Stimulated activated CD4-positive, alpha-beta T cell treated with anti-CD3 and anti-CD28 coated beads, Interleukin-12 subunit alpha, Interleukin-12 subunit beta, amount 100 ng/mL, for 24 hours (primary cell): ENCODE results near the gene ATP7A.
"Not testable (repeated sequence)": the region's sequence is repeated elsewhere in the genome, so short reads cannot be mapped to it uniquely, and the experiment has no call there.

Experiments
- DNase-seq, 2 experiments: peaks; one replicate each; pipeline ENCODE4 v3.0.0-alpha.2; 2020; ENCODE audit warnings: low read depth in 2 of 2

ATP7A gene

GRCh38 chrX:77945031-77945430 is 34.5 kb downstream of the ATP7A start:
- not testable (repeated sequence) for DNase-seq

DNA sequence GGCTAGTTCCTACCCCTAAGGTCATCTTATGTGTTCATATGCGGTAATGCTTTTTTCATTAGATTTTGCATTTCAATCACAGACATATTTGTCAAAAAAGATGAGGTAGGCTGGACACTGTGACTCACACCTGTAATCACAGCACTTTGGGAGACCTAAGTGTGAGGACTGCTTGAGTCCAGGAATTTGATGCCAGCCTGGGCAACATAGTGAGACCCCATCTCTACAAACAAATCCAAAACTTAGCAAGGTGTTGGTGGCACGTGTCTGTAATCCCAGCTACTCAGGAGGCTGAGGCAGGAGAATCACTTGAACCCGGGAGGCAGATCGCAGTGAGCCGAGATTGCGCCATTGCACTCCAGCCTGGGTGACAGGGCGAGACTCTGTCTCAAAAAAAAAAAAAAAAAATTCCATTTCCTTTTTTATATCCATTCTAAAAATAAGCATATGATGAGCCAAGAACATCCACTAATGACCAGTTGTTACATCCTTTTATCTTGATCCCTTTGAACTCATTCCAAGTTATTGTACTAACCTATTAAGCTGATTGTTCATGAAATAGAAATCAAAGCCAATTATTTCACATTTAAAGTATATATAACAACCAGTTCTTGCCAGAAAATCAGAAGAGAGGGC is 35.5 kb downstream of the ATP7A start:
- DNase-seq, result no peak

GRCh38 chrX:77946571-77946970 is 36.1 kb downstream of the ATP7A start:
- DNase-seq, result no peak

GRCh38 chrX:77949840-77950239 is 39.3 kb downstream of the ATP7A start:
- DNase-seq, result no peak

GRCh38 chrX:77952173-77952572 is 41.7 kb downstream of the ATP7A start:
- no peak for DNase-seq

- DNase-seq, result no peak
These were observed 42.8 kb downstream of the ATP7A start for GRCh38 chrX:77953302-77953701.

GRCh38 chrX:77953708-77954107 is 43.2 kb downstream of the ATP7A start:
- no peak for DNase-seq

GRCh38 chrX:77960567-77960966 is 50.1 kb downstream of the ATP7A start:
- no peak for DNase-seq

- DNase-seq, result no peak
These were observed 50.6 kb downstream of the ATP7A start for GRCh38 chrX:77961063-77961462.

DNA sequence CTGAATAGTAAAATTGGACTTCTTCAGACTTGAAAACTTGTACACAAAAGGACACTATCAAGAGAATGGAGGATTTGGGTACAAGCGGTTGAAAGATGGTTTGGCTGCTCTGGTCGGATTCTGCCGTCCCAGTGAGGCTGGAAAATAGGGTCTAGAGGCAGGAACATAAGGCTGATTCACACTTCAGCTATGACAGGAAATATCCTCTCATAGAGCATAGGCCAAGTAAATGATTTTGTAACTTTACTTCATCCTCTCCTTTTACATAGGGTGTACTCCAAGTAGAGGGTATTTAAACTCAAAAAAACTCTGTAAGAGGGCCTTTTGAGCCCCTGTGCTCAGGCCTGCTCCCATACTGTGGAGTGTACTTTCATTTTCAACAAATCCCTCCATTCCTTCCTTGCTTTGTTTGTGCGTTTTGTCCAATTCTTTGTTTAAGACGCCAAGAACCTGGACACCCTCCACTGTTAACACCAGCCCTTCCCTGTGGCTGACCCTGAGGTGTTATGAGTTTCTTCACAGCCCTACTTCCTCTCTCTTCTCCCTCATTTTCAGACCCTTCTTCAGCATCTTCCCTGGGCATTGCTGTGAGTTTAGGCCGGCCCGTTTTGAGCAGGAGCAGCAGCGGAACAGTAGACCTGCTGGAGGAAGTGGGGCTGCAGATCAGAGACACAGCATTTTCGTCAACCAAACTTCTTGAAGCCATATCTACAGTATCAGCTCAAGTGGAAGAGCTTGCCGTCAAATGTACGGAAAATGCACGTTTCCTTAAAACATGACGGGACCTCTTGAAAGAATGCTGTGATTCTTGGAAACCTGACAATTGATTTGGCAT is 51.8 kb downstream of the ATP7A start:
- DNase-seq, result peak in 1 of 2 experiments; percentile 1

DNA sequence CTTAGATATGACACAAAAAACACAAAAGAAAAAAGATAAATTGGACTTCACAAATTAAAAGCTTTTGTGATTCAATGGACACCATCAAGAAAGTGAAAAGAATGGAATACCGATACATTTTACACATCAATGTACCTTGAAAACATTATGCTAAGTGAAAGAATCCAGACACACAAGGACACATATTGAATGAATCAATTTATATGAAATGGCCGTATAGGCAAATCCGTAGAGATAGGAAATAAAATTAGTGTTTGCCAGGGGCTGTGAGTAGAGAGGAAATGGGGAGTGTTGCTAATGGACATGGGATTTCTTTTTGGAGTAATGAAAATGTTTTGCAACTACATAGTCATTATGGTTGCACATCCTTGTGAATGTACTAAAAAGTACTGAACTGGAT is 55.9 kb downstream of the ATP7A start:
- no peak for DNase-seq

DNA sequence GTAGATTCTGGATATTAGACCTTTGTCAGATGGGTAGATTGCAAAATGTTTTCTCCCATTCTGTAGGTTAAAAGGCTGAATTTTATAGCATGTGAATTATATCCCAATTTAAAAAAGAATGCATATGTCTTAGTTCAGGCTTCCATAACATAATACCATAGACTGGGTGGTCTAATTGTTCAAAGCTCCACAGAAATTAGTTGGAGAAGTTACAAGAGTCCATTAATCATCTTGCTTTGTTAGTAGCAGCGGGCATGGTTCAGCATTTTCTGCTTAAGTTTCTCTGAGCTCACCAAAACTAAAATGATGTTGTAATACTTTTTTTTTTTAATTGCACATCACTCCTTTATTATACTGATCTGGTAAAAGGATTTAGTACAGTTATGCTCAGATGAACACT is 57.1 kb downstream of the ATP7A start:
- DNase-seq, result no peak

DNA sequence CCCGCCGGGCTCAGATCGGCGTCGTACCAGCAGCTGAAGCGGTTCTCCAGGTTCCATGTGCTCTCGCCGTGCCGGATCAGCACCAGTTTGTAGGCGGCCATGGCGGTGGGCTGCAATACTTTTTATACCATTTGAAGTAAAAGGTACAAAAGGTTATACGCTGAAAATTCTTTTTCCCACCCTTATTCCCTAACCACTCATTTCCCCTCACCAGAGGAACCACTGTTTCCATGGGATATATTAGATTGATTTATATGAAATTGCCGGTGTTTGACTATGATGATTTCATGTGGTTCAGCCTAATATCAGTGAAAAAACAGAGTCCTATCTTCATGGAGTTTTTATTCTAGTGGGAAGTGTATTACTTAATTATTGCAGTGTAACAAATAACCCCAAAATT is 59.0 kb downstream of the ATP7A start, which contains the start of gene PGAM4:
TSS of gene PGAM4 (minus strand) at position 101 of the 400 bp plus-strand sequence. CDS start at position 101, 0 bp downstream.
- no peak for DNase-seq

DNA sequence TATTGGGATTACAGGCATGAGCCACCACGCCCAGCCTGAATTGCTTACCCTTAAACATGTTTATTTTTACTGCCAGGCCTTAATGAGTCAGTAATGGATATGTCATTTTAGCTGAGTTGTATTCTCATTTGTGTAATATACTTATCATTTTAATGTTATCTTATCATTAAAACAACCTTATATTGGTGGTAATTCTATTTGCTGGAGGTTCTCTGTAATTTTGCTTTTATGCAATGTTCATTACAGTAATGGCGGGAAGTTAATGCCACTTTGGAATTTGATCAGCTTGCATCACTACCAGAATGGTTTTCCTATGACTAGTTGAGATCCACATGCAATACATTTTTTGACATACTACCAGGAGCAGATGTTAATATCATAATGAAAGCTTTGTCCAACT is 65.3 kb downstream of the ATP7A start:
- DNase-seq, result no peak

DNA sequence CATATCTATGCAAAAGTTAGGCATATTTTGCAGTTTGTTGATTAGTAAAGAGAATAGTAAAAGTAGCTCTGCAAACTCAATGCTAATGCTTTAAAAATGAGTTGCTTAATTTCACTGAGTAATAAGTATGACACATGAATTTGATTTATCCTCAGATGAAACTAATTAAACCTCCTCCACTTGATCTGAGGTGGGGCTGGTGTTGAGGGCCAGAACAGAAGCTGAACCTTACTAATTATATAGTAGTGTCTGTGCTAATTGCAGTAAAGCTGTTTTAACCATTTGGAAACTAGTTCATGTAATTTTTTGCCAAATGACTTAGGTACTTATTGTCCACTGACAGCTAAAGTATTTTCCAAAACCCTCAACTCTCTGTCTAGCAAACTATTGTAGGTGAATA is 66.6 kb downstream of the ATP7A start:
- DNase-seq, result no peak

- DNase-seq, result no peak
These were observed 67.0 kb downstream of the ATP7A start for GRCh38 chrX:77977518-77977917.

DNA sequence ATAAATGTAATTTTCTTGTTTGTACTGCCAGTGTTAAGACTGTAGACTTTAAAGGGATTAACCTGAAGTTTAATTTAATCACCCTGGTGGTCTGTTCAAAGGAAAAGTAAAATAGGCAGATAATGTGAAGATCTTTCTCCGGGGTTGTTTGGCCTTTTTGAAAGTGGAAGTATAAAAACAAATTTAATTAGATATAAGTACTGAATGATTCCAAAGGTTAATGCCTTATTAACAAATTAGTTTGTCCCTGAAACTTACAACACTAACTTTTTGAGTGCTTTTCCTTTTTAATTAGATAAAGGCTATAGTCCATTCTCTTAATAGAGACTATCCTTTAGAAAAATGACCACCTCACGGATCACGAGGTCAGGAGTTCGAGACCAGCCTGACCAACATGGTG is 69.4 kb downstream of the ATP7A start:
- DNase-seq, result no peak

DNA sequence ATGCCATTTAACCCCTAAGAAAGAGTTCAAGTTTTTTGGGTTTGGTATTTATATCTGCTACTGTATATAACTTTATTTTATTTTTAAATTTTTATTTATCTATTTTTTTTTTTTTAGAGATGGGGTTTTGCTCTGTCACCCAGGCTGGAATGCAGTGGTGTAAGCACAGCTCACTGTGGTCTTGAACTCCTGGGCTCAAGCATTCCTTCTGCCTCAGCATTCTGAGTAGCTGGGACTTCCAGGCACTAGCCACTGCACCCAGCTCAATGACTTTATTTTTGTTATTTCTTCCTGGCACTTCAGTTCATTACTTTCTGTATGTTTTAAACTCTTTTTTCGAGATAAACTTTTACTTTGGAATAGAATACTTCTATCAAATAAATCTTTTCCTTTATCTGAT is 101.4 kb downstream of the ATP7A start:
- no peak for DNase-seq

DNA sequence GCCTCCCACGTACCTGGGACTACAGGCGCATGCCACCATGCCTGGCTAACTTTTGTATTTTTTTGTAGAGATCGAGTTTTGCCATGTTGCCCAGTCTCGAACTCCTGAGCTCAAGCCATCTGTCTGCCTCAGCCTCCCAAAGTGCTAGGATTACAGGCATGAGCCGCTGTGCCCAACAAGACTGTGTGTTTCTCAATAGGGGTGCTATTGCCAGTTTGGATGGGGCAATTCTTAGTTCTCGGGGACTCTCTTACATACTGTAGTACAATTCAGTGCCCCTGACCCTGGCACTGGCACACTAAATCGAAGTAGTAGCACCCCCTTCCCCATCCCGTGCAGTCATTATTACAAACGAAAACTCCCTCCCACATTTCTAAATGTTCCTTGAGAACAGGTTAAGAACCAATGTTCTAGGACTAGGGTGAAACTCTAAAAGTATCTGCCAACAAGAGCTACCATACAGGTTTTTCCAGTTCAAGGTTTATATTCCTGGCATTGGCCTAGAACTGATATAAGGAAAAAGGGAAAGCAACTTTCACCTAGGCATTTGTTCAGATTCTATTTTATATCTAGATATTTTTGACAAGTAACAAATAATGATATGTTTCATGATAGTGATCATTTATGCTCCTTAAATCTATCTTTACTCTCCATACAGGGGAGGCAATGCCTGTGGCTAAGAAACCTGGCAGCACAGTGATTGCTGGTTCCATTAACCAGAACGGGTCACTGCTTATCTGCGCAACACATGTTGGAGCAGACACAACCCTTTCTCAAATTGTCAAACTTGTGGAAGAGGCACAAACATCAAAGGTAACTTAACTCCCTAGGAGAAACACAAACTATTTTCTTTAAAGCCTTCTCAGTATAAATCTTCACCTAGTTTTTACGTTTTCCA is 109.3 kb downstream of the ATP7A start:
- DNase-seq, result no peak

GRCh38 chrX:78024349-78025059 is 114.0 kb downstream of the ATP7A start:
- DNase-seq, result no peak

- DNase-seq, result no peak
These were observed 117.3 kb downstream of the ATP7A start for GRCh38 chrX:78027798-78028197.

- no peak for DNase-seq
These were observed 119.2 kb downstream of the ATP7A start for GRCh38 chrX:78029663-78030062.
